BLaER1 (cell line): ENCODE data around the gene YAE1.

Experiments
- H3K27ac ChIP-seq: shearing (Covaris generic); formaldehyde crosslinking; 2 replicates; pipeline ENCODE4 v1.8.1; 2022
- H3K27me3 ChIP-seq: shearing (Covaris generic); formaldehyde crosslinking; 2 replicates; pipeline ENCODE4 v1.8.1; 2022
- H3K36me3 ChIP-seq: shearing (Covaris generic); formaldehyde crosslinking; 2 replicates; pipeline ENCODE4 v1.8.1; 2022
- H3K4me1 ChIP-seq: shearing (Covaris generic); formaldehyde crosslinking; 2 replicates; pipeline ENCODE4 v1.8.1; 2022
- H3K4me2 ChIP-seq: shearing (Covaris generic); formaldehyde crosslinking; 2 replicates; pipeline ENCODE4 v1.8.1; 2022
- H3K4me3 ChIP-seq: shearing (Covaris generic); formaldehyde crosslinking; 2 replicates; pipeline ENCODE4 v1.8.1; 2022
- H3K9ac ChIP-seq: shearing (Covaris generic); formaldehyde crosslinking; 2 replicates; pipeline ENCODE4 v1.8.1; 2022
- H3K9me3 ChIP-seq: shearing (Covaris generic); formaldehyde crosslinking; 2 replicates; pipeline ENCODE4 v1.8.1; 2022
- H4K20me1 ChIP-seq: shearing (Covaris generic); formaldehyde crosslinking; 2 replicates; pipeline ENCODE4 v1.8.1; 2022
- Cebpa-rat ChIP-seq: shearing (Covaris generic); IDR thresholded peaks from 2 replicates; pipeline ENCODE4 v1.8.1; 2022

The YAE1 gene

GRCh38 chr7:39550411-39550810, 15.8 kb upstream of the YAE1 start:
- Histone ChIP-seq H3K27me3 (no peaks in the 10 kb centered on the region), H3K4me3 (no peak overlapping the region), H3K36me3 (no peaks in the 10 kb centered on the region), H3K4me1 (no peaks in the 10 kb centered on the region), H4K20me1 (no peaks in the 10 kb centered on the region), H3K9ac (no peak overlapping the region), H3K27ac (no peak overlapping the region), H3K9me3 (peaks cover 15% of the 10 kb centered on the region), H3K4me2 (no peak overlapping the region)
- no peak for TF ChIP-seq Cebpa-rat

- no peaks in the 10 kb centered on the region for H3K27me3 ChIP-seq
- H3K4me3 ChIP-seq, result no peak overlapping the region
- H3K9ac ChIP-seq, result no peak overlapping the region
- no peak overlapping the region for H3K4me2 ChIP-seq
- H3K27ac ChIP-seq, result no peak overlapping the region
- no peaks in the 10 kb centered on the region for H4K20me1 ChIP-seq
- no peaks in the 10 kb centered on the region for H3K4me1 ChIP-seq
- H3K9me3 ChIP-seq, result no peaks in the 10 kb centered on the region
- TF ChIP-seq Cebpa-rat, result no peak
- no peaks in the 10 kb centered on the region for H3K36me3 ChIP-seq
Observed at GRCh38 chr7:39553436-39553835, 12.8 kb upstream of the YAE1 start.

- Histone ChIP-seq H3K27me3 (no peaks in the 10 kb centered on the region), H3K4me1 (no peaks in the 10 kb centered on the region), H3K4me3 (no peak overlapping the region), H3K9ac (no peak overlapping the region), H3K4me2 (no peak overlapping the region), H3K36me3 (no peaks in the 10 kb centered on the region), H3K9me3 (no peaks in the 10 kb centered on the region), H4K20me1 (no peaks in the 10 kb centered on the region), H3K27ac (no peak overlapping the region)
- TF ChIP-seq Cebpa-rat, result no peak
Observed at GRCh38 chr7:39554583-39555165, 11.5 kb upstream of the YAE1 start.

- H3K36me3 ChIP-seq, result no peaks in the 10 kb centered on the region
- H3K27me3 ChIP-seq, result no peaks in the 10 kb centered on the region
- no peaks in the 10 kb centered on the region for H3K9me3 ChIP-seq
- H3K9ac ChIP-seq, result no peak overlapping the region
- no peak overlapping the region for H3K4me3 ChIP-seq
- no peaks in the 10 kb centered on the region for H3K4me1 ChIP-seq
- TF ChIP-seq Cebpa-rat, result no peak
- H3K27ac ChIP-seq, result no peak overlapping the region
- no peak overlapping the region for H3K4me2 ChIP-seq
- H4K20me1 ChIP-seq, result no peaks in the 10 kb centered on the region
Observed at GRCh38 chr7:39557222-39557621, 9.0 kb upstream of the YAE1 start.

GRCh38 chr7:39557911-39558310, 8.3 kb upstream of the YAE1 start:
- Histone ChIP-seq H3K4me2 (no peak overlapping the region), H3K4me1 (no peaks in the 10 kb centered on the region), H4K20me1 (no peaks in the 10 kb centered on the region), H3K27ac (no peak overlapping the region), H3K4me3 (no peak overlapping the region), H3K27me3 (no peaks in the 10 kb centered on the region), H3K36me3 (no peaks in the 10 kb centered on the region), H3K9me3 (no peaks in the 10 kb centered on the region), H3K9ac (no peak overlapping the region)
- TF ChIP-seq Cebpa-rat, result no peak

GRCh38 chr7:39560408-39560807, 5.8 kb upstream of the YAE1 start:
- no peak for TF ChIP-seq Cebpa-rat
- Histone ChIP-seq H3K9me3 (no peaks in the 10 kb centered on the region), H4K20me1 (no peaks in the 10 kb centered on the region), H3K4me1 (peaks cover 3% of the 10 kb centered on the region), H3K27ac (no peak overlapping the region), H3K4me2 (no peak overlapping the region), H3K4me3 (no peak overlapping the region), H3K9ac (no peak overlapping the region), H3K36me3 (no peaks in the 10 kb centered on the region), H3K27me3 (no peaks in the 10 kb centered on the region)

- H3K4me3 ChIP-seq, result no peak overlapping the region
- no peaks in the 10 kb centered on the region for H4K20me1 ChIP-seq
- H3K27me3 ChIP-seq, result no peaks in the 10 kb centered on the region
- H3K9me3 ChIP-seq, result no peaks in the 10 kb centered on the region
- no peak overlapping the region for H3K27ac ChIP-seq
- no peak overlapping the region for H3K9ac ChIP-seq
- no peaks in the 10 kb centered on the region for H3K36me3 ChIP-seq
- peaks cover 7% of the 10 kb centered on the region for H3K4me1 ChIP-seq
- no peak for TF ChIP-seq Cebpa-rat
- H3K4me2 ChIP-seq, result no peak overlapping the region
Observed at GRCh38 chr7:39560997-39561396, 5.2 kb upstream of the YAE1 start.

GRCh38 chr7:39565538-39565937, 666 bp upstream of the YAE1 start:
- TF ChIP-seq Cebpa-rat, result no peak
- Histone ChIP-seq H3K27ac (peak overlapping the region; percentile 83), H3K36me3 (peaks cover 15% of the 10 kb centered on the region), H3K4me1 (peaks cover 19% of the 10 kb centered on the region), H4K20me1 (no peaks in the 10 kb centered on the region; the same call in 1 of the 2 replicates), H3K27me3 (no peaks in the 10 kb centered on the region), H3K9me3 (no peaks in the 10 kb centered on the region), H3K4me2 (peak overlapping the region; percentile 96), H3K4me3 (peak overlapping the region; percentile 86), H3K9ac (peak overlapping the region; percentile 90)

- no peak for TF ChIP-seq Cebpa-rat
- Histone ChIP-seq H3K27ac (no peak overlapping the region), H3K4me1 (peaks cover 19% of the 10 kb centered on the region), H3K27me3 (no peaks in the 10 kb centered on the region), H3K9me3 (no peaks in the 10 kb centered on the region), H4K20me1 (no peaks in the 10 kb centered on the region; the same call in 1 of the 2 replicates), H3K4me3 (peak overlapping the region; percentile 86), H3K9ac (peak overlapping the region; percentile 90), H3K4me2 (peak overlapping the region; percentile 96), H3K36me3 (peaks cover 26% of the 10 kb centered on the region)
Observed at GRCh38 chr7:39567294-39567693, 1.1 kb downstream of the YAE1 start.

GRCh38 chr7:39574673-39575349, 8.6 kb downstream of the YAE1 start:
- Histone ChIP-seq H3K27me3 (no peaks in the 10 kb centered on the region), H3K9ac (no peak overlapping the region), H3K4me3 (no peak overlapping the region), H3K36me3 (peaks cover 68% of the 10 kb centered on the region), H3K27ac (no peak overlapping the region), H3K4me2 (no peak overlapping the region), H3K9me3 (peaks cover 6% of the 10 kb centered on the region; the same call in 1 of the 2 replicates), H4K20me1 (no peaks in the 10 kb centered on the region), H3K4me1 (no peaks in the 10 kb centered on the region)
- TF ChIP-seq Cebpa-rat, result no peak
